Fibroblast of skin of left biceps (primary cell): ENCODE results near the gene TNIK.
"Not testable (repeated sequence)": the region's sequence is repeated elsewhere in the genome, so short reads cannot be mapped to it uniquely, and the experiment has no call there.

Experiments
- DNase-seq, 2 experiments: peaks; one replicate each; pipeline ENCODE4 v3.0.0-alpha.2; 2013; ENCODE audit warnings: low read depth in 2 of 2

TNIK gene

DNA sequence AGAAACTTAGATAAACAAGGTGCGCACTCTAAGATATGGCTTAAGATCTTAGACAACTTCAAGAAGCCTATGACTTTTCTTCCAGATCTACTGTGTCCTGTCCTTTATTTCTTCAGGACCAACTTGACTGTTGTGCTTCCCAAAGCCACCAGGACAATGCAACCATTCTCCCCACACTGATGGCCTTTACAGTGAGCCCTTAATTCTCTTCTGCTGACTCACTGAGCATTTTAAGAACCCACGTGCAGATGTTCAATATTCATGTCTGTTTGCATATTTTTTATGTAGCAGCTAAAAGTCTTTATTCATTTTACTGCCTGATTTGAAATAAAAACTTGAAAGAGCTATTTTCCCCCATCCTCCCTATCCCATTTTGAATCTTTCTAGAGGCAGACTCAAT lies 330.4 kb downstream of the TNIK start:
- no peak for DNase-seq

DNA sequence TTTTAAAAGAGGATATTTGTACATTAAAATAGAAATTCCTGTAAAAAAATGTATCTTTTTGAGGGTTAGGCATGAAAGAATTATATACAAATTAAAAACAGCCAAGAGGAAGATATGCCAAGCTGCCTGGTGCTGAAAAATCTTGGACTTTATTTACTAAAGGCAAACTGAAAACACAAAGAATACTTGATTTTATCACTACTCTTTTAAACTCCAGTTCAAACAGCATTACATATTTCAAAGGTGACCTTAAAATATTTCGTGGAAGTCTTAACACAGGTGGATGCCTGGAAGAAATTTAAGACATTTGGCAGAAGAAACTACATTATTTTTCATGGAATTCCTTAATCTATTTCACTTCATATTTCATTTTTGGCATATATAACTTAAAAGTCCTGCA lies 332.6 kb downstream of the TNIK start:
- DNase-seq: no peak

DNA sequence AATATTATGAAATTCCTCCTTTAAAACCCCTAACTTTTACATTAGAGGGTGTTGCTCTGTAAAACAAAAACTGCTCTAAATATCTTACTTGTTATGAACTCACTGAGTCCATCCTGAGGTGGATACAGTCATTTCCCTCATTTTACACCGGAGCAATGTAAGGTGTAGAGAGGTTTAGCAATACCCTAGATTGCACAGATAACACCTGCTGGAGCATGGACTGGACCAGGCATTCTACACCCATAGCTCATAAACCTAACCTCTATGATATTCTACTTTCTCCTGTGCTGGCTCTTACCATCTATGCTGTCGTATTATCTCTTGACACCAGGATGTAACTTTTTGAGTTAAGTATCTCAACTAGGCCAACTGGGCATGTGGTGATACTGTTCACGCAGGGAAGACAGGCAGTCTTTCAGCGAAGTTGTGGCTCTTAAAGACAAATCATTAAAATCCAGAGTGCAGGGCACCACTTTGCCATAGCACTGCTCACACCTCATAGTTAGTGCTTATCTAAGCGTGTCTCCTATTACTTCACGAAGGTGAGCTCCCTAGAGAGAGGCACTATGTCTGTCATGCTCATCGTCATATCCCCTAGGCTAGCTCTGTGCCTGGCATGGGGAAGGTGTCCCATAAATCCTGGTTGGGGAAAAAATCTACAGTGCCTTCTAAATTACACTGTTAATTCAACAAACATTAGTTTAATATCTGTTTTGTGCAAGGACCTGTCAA lies 333.6 kb downstream of the TNIK start:
- DNase-seq: no peak

DNA sequence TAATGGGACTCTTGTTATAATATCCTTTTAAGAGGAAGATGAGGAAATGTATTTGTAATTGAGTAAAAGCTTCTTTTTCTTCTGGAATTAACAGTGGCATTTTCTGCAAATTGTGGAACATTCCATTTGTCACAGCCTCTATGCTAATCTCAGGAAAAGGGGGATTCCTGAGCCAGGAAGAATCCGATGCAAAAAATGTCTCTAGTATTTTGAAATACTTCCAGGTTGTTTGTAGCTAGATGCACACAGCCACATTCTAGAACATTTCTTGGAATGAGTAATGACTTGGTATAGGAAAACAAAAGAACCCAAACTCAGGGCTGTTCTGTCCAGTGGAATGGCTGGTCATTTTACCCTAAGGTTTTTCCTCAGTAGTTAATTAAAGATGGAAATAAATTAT lies 335.2 kb downstream of the TNIK start:
- no peak for DNase-seq

DNA sequence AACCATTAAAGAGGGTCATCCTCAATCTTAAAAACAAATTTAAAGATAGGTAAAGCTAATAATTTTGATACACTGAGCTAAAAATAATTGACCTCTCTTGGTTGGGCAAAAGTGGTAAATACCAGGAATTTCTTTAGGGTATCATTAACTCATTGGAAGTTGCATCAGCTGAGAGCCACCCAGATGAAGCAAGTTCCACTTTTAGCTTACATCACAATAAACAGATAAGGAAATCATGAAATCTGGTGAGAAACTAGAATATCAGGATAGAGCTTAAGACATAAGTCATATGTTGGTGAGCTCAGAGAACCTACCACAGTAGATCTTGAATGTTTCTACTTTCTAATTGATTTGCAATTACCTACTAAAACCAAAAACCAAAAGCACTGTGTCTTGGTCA lies 336.3 kb downstream of the TNIK start:
- no peak for DNase-seq

DNA sequence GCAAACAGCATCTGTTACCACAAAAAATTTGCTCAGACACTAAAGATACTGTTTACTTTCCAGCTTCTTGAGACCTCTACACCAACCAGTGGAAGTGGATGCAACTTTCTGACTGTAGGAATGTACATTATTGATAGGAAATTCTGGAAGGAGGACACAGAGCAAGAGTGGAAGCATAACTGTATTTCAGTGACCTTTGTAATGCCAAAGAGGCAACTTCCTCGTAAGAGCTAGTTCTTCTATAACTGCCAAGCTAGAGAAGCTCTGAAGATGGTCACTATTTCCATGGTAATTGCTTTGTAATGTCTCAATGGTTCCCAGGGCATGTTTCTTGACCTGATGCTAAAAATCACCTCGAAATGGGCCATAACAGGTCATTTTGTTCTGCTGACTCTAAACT lies 337.3 kb downstream of the TNIK start:
- no peak for DNase-seq

DNA sequence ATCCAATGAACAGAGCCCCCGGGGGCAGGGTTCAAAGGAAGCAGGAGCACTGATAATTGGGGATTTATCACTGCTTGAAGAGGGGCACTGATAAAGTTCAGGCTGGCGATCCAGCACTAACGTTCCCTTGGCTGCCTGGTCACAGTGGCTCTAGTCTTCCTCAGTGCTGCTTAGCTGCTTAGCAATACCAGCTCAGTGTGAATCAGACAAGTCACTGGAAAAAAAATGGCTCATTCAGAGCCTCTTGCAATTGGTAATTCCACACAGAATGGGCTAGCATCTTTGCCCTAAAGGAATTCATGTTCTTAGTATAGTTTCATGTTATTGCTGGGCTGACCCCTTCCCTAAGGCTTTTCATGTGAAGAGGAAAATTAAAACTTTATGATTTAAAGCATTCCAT lies 338.0 kb downstream of the TNIK start:
- no peak for DNase-seq

DNA sequence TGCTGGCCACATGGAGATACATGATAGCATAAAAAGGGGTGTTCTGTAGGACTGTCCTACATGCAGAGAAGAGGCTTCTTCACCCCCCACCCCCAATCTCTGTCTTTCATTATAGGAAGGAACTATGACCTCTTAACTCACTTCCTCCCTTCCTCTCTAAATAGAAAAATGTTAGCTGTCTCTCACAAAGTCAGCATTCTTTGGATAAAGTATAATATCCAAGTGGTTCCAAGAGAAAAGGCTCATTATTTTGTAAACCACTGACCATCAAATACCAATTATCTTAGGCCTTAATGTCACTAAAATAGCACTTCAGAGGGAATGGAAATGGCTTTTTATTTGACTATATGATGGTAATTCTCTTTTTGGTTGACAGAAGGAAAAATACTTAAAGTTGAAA lies 338.4 kb downstream of the TNIK start:
- no peak for DNase-seq

DNA sequence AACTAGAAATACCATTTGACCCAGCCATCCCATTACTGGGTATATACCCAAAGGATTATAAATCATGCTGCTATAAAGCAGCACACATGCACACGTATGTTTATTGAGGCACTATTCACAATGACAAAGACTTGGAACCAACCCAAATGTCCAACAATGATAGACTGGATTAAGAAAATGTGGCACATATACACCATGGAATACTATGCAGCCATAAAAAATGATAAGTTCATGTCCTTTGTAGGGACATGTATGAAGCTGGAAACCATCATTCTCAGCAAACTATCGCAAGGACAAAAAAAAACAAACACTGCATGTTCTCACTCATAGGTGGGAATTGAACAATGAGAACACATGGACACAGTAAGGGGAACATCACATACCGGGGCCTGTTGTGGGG lies 340.8 kb downstream of the TNIK start:
- DNase-seq: not testable (repeated sequence)

DNA sequence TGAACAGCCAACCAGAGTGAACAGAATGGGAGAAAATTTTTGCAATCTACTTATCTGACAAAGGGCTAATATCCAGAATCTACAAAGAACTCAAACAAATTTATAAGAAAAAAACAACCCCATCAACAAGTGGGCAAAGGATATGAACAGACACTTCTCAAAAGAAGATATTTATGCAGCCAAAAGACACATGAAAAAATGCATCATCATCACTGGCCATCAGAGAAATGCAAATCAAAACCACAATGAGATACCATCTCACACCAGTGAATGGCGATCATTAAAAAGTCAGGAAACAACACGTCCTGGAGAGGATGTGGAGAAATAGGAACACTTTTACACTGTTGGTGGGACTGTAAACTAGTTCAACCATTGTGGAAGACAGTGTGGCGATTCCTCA lies 341.2 kb downstream of the TNIK start:
- not testable (repeated sequence) for DNase-seq

DNA sequence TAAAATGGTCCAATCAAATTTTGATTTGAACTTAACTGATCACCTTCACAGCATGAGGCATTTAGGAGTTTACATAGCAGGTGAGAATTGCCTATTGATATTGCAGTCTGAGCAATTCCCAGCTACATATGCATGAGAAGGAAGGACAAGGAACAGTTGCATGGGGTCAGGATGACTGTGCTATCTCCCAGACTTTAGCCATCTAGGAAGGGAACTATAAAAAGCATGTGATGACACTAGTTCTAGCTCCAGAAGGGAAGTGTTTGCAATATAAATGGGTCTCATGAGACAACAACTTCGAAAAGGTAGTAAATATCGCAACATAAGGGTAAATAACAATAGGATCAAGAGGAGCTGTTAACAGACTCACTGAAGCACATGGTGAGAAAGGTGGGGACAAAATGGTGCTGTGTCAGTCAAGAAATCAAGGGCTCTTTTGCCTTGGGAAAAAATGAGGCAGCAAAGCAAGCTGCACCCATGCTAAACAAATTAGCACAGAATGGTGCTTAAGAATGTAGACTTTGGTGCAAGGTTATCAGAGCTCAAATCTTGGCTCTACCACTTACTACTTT lies 343.3 kb downstream of the TNIK start:
- DNase-seq: no peak

DNA sequence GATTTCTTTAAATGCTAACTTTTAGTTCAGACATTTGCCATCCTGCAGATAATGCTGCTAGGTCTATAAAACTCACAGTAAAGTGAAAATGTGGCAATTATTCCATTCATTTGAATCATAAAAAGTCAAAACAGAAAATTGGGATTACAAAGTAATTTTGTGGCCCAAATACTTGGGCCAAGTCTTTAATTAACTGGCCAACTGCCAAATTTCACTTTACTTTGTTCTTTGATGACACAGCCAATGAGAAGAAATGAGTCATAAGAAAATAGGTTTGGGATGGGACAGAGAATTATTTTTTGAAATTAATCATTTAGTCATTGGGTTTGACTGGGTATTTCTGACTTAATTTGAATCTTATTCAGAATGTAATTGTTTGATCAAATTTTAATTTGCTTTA lies 343.8 kb downstream of the TNIK start:
- DNase-seq: no peak

DNA sequence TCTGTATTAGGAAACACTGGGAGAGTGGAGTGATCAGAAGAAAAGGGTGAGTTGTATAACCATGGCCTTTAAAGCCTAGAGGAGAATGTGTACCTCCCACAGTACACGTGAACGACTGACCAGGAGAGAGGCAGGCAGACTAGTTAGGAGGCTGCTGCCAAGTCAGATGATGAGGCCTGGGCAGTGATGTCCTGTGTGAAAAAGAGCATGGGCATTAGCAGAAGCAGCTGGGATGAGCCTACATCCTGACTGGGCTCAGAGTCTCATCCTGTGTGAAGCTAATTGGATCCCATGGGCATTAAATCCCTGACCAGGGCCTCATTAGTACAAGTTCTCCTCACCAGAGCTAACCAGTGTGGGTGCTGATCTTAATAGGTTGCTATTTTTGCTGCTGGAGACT lies 344.5 kb downstream of the TNIK start:
- no peak for DNase-seq

DNA sequence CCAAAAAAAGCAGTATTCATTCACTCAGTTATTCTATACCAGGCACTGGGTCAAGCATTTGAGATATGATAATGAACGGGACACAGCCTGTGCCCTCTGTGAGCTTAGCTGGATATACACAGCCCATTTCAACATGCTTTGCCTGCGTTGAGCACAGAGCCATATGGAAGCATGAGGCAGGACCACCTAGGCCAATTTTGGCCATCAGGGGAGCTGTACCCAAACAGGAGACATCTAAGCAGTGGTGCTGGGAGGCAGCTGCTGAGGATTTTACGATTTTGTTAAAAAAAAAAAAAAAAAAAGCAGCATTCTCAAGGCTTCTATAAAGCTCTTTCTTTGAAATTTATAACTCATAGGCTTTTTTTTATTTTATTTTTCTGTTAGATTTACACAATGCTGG lies 346.5 kb downstream of the TNIK start:
- no peak for DNase-seq

DNA sequence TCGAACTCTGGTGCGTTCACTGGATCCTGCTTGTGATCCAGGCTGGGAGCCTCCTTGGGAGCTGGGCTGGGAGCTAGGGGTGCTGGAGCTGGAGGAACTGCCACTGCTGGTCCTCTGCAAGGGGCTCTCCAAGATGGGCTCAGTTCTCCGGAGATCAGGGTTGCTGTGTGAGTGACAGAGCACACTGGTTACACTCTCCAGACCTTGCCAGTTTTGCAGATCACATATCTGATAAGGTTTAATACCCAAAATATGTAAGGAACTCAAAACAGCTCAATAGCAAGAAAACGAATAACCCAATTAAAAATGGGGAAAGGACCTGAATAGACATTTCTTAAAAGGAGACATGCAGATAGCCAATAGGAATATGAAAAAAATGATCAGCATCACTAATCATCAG lies 349.5 kb downstream of the TNIK start:
- DNase-seq: no peak

DNA sequence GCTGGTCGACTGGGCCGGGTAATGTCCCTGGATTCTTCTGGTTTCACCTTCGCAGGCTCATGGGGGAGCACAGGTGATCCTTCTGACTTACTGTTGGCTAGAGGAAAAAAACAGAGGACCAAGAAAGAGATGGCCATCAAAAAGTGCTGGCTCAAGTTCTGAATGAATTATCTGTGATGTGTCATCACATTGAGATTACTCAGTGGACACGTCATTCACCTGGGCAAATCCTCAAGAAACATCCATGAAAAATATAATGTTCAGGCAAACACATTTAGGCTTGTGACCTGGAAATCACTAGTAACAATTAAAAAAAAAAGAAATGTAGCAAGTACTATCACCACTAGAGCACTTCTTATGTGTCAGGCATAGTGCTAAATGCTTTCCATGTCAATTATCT lies 352.1 kb downstream of the TNIK start:
- no peak for DNase-seq

DNA sequence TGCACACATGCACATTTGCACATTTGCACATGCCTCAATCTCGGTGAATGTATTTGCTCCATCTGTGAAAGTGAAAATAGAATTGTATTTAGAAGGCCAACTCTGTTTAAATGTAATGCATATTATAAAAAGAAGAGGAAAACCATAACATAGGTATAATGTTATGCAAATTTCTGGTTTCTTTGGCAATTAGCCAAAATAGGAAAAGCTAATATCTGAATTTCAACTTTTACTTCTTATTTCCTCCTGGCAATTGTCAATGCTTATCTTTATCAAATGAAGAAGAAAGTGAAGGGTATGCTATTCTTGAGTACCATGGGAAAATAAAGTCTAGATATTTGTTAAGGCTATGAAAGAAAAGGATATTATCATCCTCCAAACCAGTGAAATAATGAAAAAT lies 357.0 kb downstream of the TNIK start:
- DNase-seq: no peak

DNA sequence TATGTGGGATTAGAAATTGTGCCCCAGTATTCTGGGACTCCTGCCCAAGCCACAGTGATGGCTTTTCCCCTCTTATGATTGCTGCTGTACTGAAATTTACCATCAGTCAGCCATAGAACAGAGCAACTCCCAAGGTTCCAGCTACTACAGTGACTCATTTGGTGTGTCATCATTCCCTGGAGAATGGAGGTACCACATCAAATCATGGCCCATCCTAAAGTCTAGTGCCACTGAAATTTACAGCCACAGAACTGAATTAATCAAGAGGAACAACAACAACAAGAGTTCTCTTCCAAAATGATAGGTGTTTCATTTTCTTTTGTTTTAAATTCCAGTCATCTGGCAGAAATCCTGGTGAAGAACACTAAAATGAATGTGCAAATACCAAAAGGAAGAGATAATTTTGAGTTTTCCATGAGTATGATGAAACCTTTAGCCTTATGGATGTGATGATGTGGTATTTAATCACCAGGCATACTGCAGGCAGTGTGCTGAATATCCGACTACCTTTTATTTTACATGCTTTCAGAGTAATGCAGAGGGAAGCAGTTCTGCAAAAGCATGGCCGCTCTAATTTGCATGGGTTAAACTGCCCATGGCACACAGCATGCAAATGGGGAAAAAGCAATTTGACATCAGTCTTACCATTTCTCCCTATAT lies 358.1 kb downstream of the TNIK start:
- peak; percentile 29 to 43 for DNase-seq

DNA sequence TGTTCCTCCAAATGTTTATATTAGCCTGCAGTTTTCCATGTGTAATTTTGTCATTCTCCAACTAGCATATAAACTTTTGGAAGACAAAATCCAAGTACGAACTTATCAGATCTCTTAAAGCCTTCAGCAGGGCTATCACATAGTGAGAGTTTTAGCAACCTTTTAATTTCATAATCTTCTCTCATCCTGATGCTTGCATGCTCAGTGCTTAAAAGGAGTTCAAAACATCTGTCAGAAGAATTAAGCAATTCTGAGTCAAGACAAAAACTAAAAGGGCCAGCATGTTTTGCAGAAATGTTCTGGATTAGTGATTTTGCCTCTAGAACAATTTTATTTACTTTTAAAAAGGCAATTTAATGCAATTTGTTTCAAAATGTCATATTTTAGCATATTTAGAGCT lies 360.3 kb downstream of the TNIK start:
- no peak for DNase-seq

DNA sequence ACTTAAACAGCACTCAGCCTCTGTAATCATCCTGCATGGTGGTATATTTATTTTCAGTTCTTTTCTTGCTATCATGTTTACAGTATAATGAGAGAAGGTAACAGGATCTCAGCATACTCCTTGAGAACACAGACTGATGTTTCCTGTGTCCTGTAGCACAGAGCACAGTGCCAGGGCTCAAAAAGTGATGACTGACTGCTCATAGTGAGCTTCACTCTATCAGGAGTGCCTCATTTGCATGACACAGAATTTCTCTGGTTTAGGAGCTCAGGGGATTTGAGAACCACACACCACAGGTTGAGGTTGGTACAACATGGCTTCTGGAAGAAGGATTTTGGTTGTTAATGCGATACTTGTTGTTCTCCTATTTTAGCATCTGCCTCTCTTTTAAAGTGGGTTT lies 365.1 kb downstream of the TNIK start:
- DNase-seq: no peak

DNA sequence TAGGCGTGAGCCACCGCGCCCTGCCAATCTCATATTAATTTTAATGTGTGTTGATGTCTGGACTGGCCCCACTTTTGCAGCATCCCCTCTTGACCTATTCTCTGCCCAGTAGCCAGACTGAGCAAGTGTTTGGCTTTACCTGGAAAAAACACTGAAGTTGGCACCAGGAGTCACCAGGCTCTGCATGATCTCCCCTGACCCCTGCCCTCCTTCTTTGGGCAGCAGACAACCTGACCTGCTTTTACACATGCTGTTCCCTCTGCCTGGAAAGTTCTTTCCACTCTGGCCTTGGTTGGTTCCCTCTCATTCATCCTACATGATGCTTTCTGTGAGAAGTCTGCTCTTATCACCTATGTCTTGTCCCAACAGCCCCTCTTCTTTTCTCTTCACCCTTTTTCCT lies 365.8 kb downstream of the TNIK start:
- no peak for DNase-seq

DNA sequence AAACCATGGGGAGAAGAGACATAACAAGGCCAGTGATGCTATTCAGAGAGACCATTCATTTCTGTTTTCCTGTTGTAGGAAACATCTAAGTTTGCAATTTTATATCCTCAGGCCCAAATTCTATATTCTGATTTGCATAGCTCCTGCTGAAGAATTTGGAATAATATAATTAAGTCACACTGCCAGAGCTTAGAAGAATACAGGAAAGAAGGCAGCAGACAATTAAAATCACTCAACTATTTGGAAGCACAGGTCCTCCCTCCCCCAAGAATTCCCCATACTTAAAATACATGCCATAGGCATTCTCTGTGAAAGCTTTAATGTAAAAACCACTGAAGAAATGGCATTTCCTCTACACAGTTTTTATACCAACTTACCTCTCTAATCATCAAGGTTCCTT lies 366.7 kb downstream of the TNIK start:
- no peak for DNase-seq

DNA sequence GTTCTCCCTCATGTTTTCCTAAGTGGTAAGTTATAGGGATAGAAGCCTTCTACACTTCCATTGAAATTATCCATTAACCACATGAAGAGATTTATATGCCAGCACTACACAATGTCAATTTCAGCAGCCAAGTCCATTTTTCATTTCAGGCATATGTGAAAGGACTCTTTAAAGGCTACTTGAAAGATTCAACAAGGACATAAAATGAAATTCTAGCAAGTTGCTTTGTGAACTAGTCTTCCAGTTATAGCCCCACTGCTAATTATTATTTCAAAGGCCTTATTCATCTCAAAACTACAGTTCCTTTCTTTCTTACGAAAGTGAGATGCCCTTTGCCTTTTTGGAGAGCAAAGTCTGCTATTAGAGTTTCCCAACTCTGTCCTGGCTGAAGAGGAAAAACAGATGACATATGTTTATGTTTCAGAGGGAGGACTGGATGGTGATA lies 367.7 kb downstream of the TNIK start:
- DNase-seq: no peak
